OCI-M2 (cell line): Measurements from ENCODE around the gene PIEZO2.

Source experiments
- DNase-seq: peaks from one replicate; lab custom pipeline; 2025; ENCODE audit not compliant: unreplicated experiment; lab: John Stamatoyannopoulos, UW

The PIEZO2 gene

DNA sequence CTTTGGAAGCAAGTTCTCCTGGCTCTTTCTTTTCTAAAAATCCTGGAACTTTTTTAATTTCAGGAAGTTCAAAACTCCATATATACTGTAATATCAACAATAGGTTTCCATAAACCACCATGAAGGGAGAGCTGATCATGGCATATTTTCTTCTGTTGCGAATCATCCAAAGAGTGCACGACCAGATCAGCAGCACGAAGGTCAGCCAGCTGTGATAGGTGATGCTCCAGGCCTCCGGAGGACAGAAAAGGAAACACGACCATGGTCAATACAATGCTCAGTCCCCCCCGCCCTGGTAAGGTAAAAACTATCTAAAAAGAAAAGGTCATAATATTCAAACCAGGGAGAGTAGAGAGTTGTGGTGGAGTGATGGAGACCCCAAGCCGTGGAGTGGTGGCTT is 354.6 kb downstream of the PIEZO2 start:
- DNase-seq: no peak

DNA sequence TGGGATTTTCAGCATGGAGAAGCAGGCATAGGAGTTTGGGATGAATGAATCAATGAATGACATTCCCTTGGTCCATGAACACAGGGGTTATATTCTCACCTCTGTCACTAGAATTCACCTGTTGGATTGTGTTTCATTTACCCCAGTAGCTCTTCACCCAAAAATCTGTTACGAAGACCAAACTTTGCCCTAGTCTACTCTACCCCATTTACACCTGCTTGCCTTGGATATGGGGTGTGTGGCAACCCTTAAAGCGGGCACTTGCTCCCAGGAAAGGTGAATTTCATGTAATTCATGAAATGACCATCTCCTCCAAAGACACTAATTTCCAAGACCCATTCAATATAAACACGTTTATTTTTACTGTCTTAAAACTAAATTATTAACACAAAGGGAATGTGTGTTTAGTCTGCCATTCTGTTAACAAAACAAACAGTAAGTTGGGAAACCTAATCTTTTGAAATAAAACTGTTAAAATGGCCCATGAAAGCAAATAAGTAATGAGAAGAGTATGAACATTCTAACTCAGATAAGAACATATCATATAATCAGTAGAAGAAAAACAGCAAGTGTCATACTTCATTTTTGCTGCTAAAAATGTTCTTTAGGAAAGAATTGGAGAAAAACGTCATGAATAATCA is 355.5 kb downstream of the PIEZO2 start:
- no peak for DNase-seq

DNA sequence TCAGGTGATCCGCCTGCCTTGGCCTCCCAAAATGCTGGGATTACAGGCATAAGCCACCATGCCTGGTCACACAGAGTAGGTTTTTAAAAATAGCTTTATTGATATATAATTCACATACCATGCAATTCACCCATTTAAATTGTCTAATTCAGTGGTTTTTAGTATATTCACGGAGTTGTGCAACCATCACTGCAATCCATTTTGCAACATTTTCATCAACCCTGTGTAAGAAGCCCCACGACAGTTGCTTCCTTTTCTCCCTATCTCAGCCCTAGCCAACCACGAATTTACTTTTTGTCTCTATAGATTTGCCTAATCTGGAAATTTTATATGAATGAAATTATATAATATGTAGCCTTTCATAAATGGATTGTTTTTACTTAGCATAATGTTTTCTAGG is 357.2 kb downstream of the PIEZO2 start:
- DNase-seq: no peak

DNA sequence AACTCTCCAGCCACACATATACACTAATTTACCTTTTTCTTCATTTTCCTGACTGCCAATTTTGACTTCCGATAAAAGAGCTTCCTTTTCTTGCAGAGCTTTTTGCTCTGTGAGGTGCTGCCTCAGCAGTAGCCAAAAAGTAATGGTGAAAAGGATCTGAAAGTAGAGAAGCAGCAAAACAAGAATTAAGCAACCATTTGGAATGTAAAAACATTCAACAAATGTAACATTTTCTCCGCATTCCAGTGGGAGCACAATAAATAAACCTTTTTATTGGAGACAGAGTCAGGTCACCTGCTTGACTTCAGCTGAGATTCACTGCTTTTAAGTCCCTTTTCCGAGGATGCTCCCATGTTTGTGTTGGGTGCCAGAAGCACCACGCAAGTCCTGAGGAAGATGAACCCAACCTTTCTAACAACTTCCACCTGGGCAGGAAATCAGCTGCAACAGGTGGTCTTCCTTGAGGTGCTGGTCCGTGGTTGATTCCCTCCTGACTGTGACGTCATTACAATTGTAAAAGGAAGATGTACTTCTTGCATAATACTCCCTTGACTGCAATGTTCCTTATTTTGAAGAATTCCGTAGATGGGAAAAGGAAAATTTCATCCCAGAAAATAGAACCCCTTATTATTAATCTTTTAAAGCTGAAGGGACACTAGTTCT is 358.1 kb downstream of the PIEZO2 start:
- DNase-seq: no peak

DNA sequence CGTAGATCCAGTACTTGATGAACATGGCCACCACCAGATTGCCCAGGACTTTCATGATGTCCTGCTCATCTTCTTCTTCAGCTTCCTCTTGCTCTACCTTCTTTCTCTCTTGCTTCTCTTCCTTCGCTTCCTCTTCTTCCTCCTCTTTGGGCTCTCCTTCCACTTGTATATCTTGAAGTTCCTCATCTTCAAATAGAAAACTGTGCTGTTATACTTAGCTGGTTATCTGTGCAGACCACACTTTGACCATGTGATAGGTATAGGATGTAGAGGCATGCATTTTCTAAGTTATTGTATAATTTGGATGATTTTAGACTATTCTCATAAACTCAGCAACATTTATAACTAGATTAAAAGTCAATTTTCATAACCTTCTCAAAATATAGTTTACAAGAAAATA is 360.2 kb downstream of the PIEZO2 start:
- DNase-seq: no peak

DNA sequence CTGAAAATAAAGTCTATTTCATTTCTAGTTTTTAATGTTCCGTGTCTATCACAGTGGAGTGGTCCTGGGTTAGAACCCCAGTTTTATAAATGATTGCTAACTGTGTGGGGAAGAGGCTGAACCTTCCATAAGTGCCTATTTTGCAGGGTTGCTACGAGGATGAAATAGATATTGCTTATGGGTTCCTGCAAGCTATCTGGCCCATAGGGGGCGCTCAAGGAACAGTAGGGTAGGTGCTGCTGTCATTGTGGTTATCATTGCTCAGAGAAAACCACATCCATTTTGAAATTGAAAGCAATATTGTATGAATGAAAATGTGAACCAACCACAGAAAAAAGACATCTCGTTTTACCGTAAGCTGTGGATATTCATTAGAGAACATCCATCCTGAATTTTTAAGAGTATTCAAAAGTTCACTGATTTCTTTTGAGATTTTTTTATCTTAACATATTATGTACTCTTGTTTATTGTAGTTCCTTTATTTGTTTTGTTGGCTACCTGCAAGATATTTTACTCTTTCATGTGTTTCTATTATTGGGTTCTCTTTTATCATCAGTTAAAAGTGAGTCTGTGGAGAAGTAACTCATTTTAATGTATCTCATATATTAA is 362.0 kb downstream of the PIEZO2 start:
- no peak for DNase-seq

DNA sequence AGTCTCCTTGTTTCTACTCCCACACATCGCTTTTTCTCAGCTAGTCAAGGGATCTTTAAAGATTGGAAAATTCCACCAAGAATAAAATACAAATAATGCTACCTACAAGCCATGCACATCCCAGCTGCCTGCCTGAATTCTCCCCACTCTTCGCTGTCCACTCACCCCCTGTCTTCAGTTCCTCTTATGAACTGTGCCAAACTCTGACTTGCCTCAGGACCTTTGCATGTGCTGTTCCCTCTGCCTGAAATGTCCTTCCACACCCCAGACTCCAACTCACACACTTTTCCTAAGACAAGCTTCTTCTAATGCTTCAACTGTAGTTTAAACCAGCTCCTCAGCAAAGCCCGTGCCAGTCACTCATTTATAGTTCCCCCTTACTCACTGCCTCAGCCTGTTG is 363.6 kb downstream of the PIEZO2 start:
- no peak for DNase-seq

DNA sequence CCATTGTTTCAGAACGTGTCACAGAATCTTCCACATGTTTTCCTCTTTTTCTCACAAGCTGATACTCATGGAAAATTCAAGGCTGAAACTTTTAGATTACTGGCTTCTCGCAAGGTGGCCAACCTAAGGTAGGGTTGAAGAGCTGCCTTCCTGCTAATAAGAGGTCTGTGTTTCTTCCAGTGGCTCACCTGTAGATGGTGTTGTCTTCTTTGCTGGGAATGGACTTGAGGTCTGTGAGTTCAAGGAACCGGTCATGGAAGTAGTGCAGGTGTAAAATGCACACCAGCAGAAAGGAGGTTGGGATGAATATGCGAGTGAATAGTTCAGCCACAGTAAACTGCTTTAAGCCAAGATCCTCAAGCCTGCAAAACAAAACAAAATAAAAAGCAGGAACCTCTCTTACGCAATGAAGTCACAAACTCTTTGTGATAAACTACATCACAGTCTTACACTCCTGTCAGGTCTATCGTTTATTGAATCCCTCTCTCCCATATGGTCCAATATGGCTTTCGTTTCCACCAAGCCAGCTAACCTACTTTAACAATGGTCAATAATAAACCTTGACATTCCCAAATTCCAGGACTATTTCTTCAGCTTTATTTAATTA is 364.7 kb downstream of the PIEZO2 start:
- DNase-seq: no peak

DNA sequence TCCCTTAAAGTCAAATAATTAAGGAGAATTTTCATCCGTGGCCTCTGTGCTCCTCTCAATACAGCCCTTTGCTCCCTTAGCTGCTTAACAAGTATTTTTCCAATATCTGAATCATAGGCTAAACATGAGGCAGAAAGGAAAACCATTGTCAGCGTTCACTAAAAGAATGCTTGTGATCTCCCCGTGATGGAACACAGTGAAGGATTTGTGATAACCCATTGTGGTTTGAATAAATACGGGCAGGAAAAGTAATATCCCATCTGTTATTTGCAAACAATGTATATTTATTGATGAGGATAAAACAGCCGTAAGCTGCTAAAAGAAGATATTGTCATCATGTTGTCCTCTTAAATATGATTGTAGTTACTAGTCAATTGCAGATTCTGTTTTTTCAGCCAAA is 365.4 kb downstream of the PIEZO2 start:
- no peak for DNase-seq

DNA sequence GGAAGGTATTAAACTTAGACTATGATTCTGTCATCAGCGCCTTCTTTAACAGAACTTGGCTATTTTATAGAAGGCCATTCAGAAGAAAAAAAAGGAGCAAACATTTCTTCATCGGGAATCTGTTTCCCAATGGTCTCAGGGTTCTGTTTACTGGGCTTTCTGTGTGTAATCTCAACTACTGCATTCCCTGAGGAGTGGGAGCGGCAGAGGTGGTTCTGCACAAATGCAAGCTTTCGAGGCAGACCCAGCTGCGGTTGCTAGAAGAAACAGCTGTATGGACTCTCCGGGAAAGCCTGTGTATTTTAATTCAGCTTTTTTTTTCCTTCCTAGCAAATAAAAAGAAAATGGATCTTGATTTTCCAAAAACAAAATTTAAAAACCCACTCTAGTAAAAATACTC is 372.9 kb downstream of the PIEZO2 start:
- DNase-seq: no peak

DNA sequence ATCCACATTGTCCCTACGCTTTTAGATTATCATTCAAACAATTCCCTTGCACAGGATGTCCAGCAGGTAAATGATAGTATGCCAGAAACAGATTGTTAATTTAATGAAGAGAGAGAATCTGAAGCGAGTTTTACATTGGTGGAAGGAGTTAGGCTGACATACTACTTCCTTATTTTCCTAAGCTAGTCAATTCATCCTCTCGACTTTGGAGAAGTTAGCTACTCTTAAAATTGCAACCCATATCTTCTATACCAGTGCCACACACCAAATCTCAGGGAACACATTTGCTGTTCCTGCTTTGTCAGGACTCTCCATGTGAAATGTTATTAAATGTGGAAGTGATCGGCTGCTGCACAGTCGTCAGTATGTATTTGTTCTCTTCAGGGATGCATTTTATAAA is 374.3 kb downstream of the PIEZO2 start:
- no peak for DNase-seq

DNA sequence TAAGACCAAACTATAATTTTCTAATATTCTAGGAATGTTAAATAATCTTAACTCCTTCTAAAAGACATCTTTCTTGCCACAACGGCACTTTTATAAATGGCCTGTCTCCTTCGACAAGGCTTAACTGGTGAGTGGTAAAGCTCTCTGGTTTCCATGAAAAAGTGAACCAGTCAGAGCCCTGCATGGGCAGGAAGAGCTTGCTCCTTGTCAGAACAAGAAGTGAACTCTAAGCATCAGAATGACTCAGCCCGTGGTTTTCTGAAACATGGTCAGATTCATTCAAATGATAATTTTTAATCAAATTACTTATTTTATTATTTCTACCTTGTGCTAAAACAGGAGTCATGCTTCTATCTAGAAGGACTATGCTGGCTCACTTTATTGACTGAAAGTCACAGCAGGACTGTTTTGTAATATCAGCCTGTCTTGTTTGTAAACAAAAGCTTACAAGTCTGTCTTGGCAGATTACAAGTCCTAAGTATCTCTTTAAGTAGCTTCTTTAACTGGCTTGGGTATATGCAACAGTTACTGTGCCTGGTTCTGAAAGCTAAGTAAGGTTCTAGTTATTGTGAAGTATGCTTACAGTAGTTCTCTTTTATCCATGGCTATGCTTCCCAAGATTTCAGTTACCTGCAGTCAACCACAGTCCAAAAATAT is 378.2 kb downstream of the PIEZO2 start:
- DNase-seq: no peak

DNA sequence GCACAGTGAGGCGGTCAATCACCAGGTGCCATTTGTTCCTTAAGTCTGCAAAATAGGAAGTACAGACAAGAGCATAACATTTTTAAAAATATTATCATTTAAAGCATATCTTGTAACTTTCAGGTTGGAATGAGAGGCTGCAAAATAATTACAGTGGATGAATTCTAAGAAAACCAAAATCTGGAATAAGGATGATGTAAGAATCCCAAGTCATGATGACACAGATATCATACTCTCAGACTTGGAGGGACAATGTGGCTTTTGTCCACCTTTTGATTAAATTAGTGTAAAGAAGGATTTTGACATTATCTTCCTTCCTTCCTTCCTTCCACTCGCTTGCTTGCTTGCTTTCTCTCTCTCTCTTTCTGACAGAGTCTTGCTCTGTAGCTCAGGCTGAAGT is 379.1 kb downstream of the PIEZO2 start:
- no peak for DNase-seq

DNA sequence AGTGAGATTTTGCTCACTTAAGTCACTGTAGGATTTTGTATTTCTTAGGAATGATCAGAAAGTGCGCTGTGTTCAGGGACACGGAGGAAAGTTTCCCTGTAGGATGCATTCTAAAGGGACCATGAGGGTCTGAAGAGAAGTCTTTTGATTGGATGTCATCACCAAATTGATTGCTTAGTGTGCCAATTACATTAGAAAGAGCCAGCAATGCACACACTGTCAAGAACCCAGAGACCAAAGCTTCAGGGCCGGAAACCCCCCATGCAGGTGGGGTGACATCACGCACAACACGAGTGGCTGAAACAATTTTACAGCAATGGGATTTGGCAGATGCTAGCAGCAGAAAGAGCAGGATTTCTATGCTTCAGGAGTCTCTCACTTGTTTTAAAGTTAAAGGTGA is 381.1 kb downstream of the PIEZO2 start:
- DNase-seq: no peak

DNA sequence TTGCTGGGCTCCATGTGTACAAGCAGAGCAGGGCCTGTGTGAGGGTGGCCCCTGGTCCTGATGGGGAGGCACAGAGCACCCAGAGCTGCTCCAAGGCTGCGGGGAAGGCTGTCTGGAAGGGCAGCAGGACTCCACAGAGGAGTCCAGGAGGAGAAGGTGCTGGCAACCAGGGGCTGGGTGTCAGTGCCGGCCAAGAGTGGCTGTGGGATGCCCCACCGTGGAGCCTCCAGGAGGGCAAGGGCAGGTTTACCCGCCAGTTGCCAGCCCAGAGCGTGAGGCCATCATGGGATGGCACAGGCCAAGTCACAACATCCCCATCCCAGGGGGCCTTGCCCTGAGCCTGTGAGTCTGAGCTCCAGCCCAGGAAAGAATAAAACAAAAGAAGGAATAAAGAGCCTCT is 381.7 kb downstream of the PIEZO2 start:
- no peak for DNase-seq

DNA sequence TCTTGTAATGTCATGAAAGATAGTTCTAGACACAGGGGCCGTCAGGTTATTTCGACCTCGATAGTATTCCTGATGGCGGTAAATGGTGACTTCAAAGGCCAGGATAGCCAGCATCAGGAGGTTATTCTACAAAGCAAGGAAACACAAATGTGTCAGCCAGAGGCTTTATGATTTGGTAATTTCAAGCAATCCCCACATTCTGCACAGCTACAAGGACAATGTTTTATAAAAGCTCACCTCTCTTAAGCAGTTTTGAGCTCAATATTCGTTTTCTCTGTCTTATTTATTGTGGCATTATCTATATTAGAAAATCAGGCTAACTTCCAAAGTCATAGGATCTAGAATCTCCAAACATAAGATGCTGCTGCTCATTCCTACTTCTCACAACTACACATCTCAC is 388.4 kb downstream of the PIEZO2 start:
- DNase-seq: no peak

DNA sequence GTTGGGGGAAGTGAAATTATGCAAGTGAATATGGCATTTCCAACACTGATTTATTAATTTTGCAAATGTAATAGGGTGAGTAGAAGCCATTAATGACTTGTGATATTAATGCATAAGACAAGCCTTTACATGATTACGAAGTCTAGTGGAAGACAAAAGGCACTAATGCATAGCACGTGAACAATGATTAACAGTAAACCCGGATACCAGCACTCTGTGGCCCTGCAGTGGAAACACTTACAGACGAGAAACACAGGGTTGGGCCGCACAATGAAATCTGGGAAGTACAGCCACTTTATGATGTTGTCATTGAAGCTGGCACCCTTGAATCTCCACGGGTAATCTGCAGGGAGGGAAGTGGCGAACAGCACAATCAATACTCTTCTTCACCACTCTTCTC is 390.1 kb downstream of the PIEZO2 start:
- DNase-seq: no peak

DNA sequence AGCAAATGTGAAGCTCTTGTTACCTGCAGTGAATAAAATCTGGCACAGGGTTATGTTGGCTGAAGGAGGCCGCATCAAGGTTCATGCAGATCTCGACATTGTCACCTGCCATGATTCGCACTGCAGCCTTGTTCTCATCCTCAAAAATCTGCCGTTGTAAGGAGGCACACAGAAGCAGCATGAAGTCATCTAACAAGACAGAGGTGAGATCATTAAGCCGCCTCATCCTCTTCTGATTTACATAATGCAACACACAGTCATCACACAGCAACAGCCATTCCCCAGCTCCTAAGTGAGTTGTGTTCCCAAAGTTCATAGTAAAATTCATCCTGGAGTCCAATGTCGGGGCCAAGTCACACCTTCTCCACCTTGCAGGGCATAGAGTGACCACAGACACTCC is 391.4 kb downstream of the PIEZO2 start:
- DNase-seq: no peak

DNA sequence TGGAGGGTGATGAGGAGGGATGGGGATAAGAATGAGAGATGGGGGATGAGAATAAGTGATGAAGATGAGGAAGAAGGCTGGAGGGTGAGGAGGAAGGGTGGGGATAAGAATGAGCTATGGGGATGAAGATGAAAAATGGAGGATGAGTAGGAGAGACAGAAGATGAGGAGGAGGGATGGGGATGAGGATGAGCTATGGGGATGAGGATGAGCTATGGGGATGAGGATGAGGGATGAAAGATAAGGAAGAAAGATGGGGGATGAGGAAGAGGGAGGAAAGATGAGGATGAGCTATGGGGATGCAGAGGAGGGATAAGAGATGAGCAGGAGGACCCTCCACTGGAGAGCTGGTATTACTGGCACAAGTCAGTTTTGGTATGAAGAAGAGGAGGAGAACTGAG is 392.0 kb downstream of the PIEZO2 start:
- no peak for DNase-seq

DNA sequence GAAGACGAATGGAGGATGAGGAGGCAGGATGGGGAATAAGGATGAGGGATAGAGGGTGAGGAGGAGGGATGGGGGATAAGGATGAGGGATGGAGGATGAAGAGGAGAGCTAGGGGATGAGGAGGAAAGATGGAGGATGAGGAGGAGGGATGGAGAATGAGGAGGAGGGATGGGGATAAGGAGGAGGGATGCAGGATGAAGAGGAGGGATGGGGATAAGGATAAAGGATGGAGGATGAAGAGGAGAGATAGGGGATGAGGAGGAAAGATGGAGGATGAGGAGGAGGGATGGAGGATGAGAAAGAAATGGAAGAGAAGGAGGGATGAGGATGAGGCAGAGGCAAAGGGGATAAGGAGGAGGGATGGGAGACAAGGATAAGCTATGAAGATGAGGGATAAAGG is 393.5 kb downstream of the PIEZO2 start:
- DNase-seq: no peak

DNA sequence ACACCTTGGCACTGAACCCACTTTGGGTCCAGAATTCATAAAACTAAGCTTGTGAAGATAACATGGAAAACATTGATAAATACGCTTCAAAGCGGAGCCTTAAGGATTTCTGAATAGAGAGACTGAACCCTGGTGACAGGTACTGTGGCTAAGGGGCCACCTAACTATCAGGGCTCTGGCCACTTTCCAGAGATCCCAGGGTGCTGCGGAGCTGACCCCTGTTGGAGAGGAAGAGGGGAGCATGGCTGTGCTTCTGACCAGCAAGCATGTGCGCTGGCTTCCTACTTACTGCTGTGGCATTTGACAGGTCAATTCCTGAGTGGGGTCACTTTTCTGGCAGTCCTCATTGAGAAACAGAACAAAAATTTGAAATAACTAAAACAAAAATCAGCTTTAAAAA is 395.2 kb downstream of the PIEZO2 start:
- DNase-seq: no peak

DNA sequence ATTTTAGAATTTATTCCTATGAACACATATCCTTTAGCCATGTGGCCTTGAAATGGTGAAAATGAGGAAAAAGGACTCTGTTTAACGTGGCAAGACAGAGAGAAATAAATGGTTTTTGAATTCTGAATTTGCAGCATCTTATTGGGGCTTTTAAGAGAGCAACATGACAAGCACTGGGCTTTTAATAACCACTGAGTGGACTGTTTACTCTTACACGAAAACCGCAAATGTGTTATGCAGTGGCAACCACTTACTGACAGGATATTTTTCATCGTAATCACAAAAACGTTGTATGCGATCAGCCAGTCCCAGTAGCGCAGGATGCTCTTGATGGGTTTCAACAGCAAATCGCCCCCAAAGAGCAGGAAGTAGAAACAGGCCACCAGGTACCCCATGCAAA is 397.0 kb downstream of the PIEZO2 start:
- no peak for DNase-seq
